GM06990 (cell line): ENCODE measurements around the gene PERP.

Source experiments
- DNase-seq: peaks from one replicate; pipeline ENCODE4 v3.0.0-alpha.2; 2011; ENCODE audit not compliant: insufficient read length; ENCODE audit errors: extremely low read depth
- H3K27me3 ChIP-seq: replicated peaks from 2 replicates; pipeline ENCODE4 v1.6.0; 2011; ENCODE audit warnings: low read length; ENCODE audit not compliant: control insufficient read depth, insufficient read depth
- H3K36me3 ChIP-seq: 2 replicates; pipeline ENCODE4 v1.5.1; 2011; ENCODE audit warnings: low read length; ENCODE audit not compliant: control insufficient read depth, insufficient read depth
- H3K4me3 ChIP-seq: replicated peaks from 2 replicates; pipeline ENCODE4 v1.5.1; 2011; ENCODE audit warnings: low read depth, mild to moderate bottlenecking, control low read depth, low read length
- CTCF ChIP-seq: IDR thresholded peaks from 2 replicates; pipeline ENCODE4 v1.5.1; 2011; ENCODE audit warnings: low read length, control low read depth, mild to moderate bottlenecking, inconsistent platforms; ENCODE audit not compliant: insufficient read depth, poor library complexity, severe bottlenecking

Gene PERP

GRCh38 chr6:138044458-138044857 is 62.8 kb downstream of the PERP start:
- DNase-seq = no peak
- TF ChIP-seq CTCF = no peak

More at GRCh38 chr6:138044458-138044857, 62.8 kb downstream of the PERP start:
- no peaks in the 10 kb centered on the region for H3K27me3 ChIP-seq
- H3K36me3 ChIP-seq = no peaks in the 10 kb centered on the region
- no peak overlapping the region for H3K4me3 ChIP-seq
